ENCODE measurements around the gene SLC26A4.

Gene SLC26A4

GRCh38 chr7:107628461-107629064 lies 32.1 kb upstream of the SLC26A4 start:
- no peak overlapping the region for H2BK12ac ChIP-seq (ENCODE audit: low read length)
- no peak overlapping the region for H4K91ac ChIP-seq (ENCODE audit: low read depth, low read length)
- H3K18ac ChIP-seq (ENCODE audit: low read length): no peak overlapping the region
- H3K4me2 ChIP-seq (ENCODE audit: low read length): no peak overlapping the region
- no peaks in the 10 kb centered on the region for H3K36me3 ChIP-seq (ENCODE audit: control insufficient read depth in 1 of 2, insufficient read depth in 2 of 2, low read length in 2 of 2)
- H4K8ac ChIP-seq (ENCODE audit: low read depth, low read length): no peak overlapping the region
- H3K4me1 ChIP-seq (ENCODE audit: control insufficient read depth in 1 of 2, insufficient read depth in 2 of 2, low read length in 2 of 2): no peaks in the 10 kb centered on the region
- no CpG with 5 or more reads among the region's 8 CpGs for WGBS (ENCODE audit: extremely low coverage, insufficient coverage, insufficient read length)
- no peak overlapping the region for H3K27ac ChIP-seq (ENCODE audit: low read depth, low read length)
- no peak for DNase-seq
- no peak overlapping the region for H3K23ac ChIP-seq (ENCODE audit: low read length)
- no peak overlapping the region for H2BK5ac ChIP-seq (ENCODE audit: low read depth, low read length, poor library complexity)
- H3K4me3 ChIP-seq (ENCODE audit: low read depth, low read length): no peak overlapping the region
- H4K12ac ChIP-seq (ENCODE audit: low read depth, low read length): no peak overlapping the region
- no peak overlapping the region for H2AFZ ChIP-seq (ENCODE audit: insufficient read depth, low read length, poor library complexity)
- no peak overlapping the region for H2BK120ac ChIP-seq (ENCODE audit: insufficient read depth, low read length, poor library complexity)
- H3K9ac ChIP-seq (ENCODE audit: low read length): no peak overlapping the region
- no peaks in the 10 kb centered on the region for H3K79me2 ChIP-seq (ENCODE audit: control insufficient read depth, insufficient read depth, low read length, poor library complexity)
- H3K79me1 ChIP-seq (ENCODE audit: low read length): no peaks in the 10 kb centered on the region
- no peaks in the 10 kb centered on the region for H3K27me3 ChIP-seq (ENCODE audit: insufficient read depth, low read length)
- no peak overlapping the region for H2AK5ac ChIP-seq (ENCODE audit: low read length)
- H3K14ac ChIP-seq (ENCODE audit: low read length): no peak overlapping the region
- no peak overlapping the region for H3K4ac ChIP-seq (ENCODE audit: low read depth, low read length)
- H3K9me3 ChIP-seq (ENCODE audit: insufficient read depth, low read depth, low read length): no peaks in the 10 kb centered on the region

DNA sequence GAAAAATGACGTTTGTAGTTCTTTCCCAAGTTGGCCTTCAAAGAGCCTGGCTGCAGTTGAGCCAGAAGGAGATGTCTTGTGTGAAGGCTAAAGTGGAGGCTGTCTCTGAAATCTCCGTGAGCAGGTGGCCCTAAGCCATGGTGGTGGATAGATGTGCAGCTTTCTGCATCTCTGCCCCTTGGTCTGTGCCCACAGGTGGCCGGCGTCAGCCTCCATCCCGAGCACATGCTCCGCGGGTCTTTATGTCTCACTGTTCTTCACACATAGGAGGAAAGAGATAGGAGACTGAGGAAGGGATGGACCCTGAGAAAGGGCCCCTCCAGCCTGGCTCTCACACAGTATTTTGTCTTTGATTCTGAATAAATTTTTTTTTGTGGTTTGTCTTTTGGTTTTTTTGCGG lies 30.3 kb upstream of the SLC26A4 start:
- WGBS (ENCODE audit: extremely low coverage, insufficient coverage, insufficient read length): no CpG with 5 or more reads among the region's 8 CpGs
- Histone ChIP-seq H4K91ac (ENCODE audit: low read depth, low read length) (no peak overlapping the region), H2BK5ac (ENCODE audit: low read depth, low read length, poor library complexity) (no peak overlapping the region), H2BK12ac (ENCODE audit: low read length) (no peak overlapping the region), H3K79me1 (ENCODE audit: low read length) (no peaks in the 10 kb centered on the region), H4K12ac (ENCODE audit: low read depth, low read length) (no peak overlapping the region), H3K9me3 (ENCODE audit: insufficient read depth, low read depth, low read length) (no peaks in the 10 kb centered on the region), H3K14ac (ENCODE audit: low read length) (no peak overlapping the region), H3K27me3 (ENCODE audit: insufficient read depth, low read length) (no peaks in the 10 kb centered on the region), H3K4me1 (ENCODE audit: control insufficient read depth in 1 of 2, insufficient read depth in 2 of 2, low read length in 2 of 2) (no peaks in the 10 kb centered on the region), H2AK5ac (ENCODE audit: low read length) (no peak overlapping the region), H3K36me3 (ENCODE audit: control insufficient read depth in 1 of 2, insufficient read depth in 2 of 2, low read length in 2 of 2) (no peaks in the 10 kb centered on the region), H3K79me2 (ENCODE audit: control insufficient read depth, insufficient read depth, low read length, poor library complexity) (no peaks in the 10 kb centered on the region), H2BK120ac (ENCODE audit: insufficient read depth, low read length, poor library complexity) (no peak overlapping the region), H3K4me2 (ENCODE audit: low read length) (no peak overlapping the region), H3K27ac (ENCODE audit: low read depth, low read length) (no peak overlapping the region), H3K4ac (ENCODE audit: low read depth, low read length) (no peak overlapping the region), H4K8ac (ENCODE audit: low read depth, low read length) (no peak overlapping the region), H2AFZ (ENCODE audit: insufficient read depth, low read length, poor library complexity) (no peak overlapping the region), H3K18ac (ENCODE audit: low read length) (no peak overlapping the region), H3K23ac (ENCODE audit: low read length) (no peak overlapping the region), H3K4me3 (ENCODE audit: low read depth, low read length) (no peak overlapping the region), H3K9ac (ENCODE audit: low read length) (no peak overlapping the region)
- DNase-seq: no peak

- H3K79me1 ChIP-seq (ENCODE audit: low read length): no peaks in the 10 kb centered on the region
Observed at GRCh38 chr7:107631588-107632491, 28.8 kb upstream of the SLC26A4 start.

GRCh38 chr7:107632492-107632865 lies 28.1 kb upstream of the SLC26A4 start:
- Histone ChIP-seq H3K4me3 (ENCODE audit: low read depth, low read length) (no peak overlapping the region), H2BK120ac (ENCODE audit: insufficient read depth, low read length, poor library complexity) (no peak overlapping the region), H4K8ac (ENCODE audit: low read depth, low read length) (no peak overlapping the region), H3K79me1 (ENCODE audit: low read length) (no peaks in the 10 kb centered on the region), H2AFZ (ENCODE audit: insufficient read depth, low read length, poor library complexity) (no peak overlapping the region), H3K18ac (ENCODE audit: low read length) (no peak overlapping the region), H3K14ac (ENCODE audit: low read length) (no peak overlapping the region), H3K36me3 (ENCODE audit: control insufficient read depth in 1 of 2, insufficient read depth in 2 of 2, low read length in 2 of 2) (no peaks in the 10 kb centered on the region), H4K91ac (ENCODE audit: low read depth, low read length) (no peak overlapping the region), H3K9me3 (ENCODE audit: insufficient read depth, low read depth, low read length) (no peaks in the 10 kb centered on the region), H3K4ac (ENCODE audit: low read depth, low read length) (no peak overlapping the region), H3K4me2 (ENCODE audit: low read length) (no peak overlapping the region), H2BK12ac (ENCODE audit: low read length) (no peak overlapping the region), H3K27ac (ENCODE audit: low read depth, low read length) (no peak overlapping the region), H3K9ac (ENCODE audit: low read length) (no peak overlapping the region), H3K23ac (ENCODE audit: low read length) (no peak overlapping the region), H3K4me1 (ENCODE audit: control insufficient read depth in 1 of 2, insufficient read depth in 2 of 2, low read length in 2 of 2) (no peaks in the 10 kb centered on the region), H4K12ac (ENCODE audit: low read depth, low read length) (no peak overlapping the region), H2BK5ac (ENCODE audit: low read depth, low read length, poor library complexity) (no peak overlapping the region), H3K79me2 (ENCODE audit: control insufficient read depth, insufficient read depth, low read length, poor library complexity) (no peaks in the 10 kb centered on the region), H3K27me3 (ENCODE audit: insufficient read depth, low read length) (no peaks in the 10 kb centered on the region), H2AK5ac (ENCODE audit: low read length) (no peak overlapping the region)
- no CpG with 5 or more reads among the region's 2 CpGs for WGBS (ENCODE audit: extremely low coverage, insufficient coverage, insufficient read length)
- DNase-seq: no peak

More at GRCh38 chr7:107631588-107632491, 28.8 kb upstream of the SLC26A4 start:
- no peak overlapping the region for H3K27ac ChIP-seq (ENCODE audit: low read depth, low read length)
- no peak overlapping the region for H3K4ac ChIP-seq (ENCODE audit: low read depth, low read length)
- no CpG with 5 or more reads among the region's 12 CpGs for WGBS (ENCODE audit: extremely low coverage, insufficient coverage, insufficient read length)
- H3K9ac ChIP-seq (ENCODE audit: low read length): no peak overlapping the region
- H3K23ac ChIP-seq (ENCODE audit: low read length): no peak overlapping the region
- H2BK12ac ChIP-seq (ENCODE audit: low read length): no peak overlapping the region
- H2BK120ac ChIP-seq (ENCODE audit: insufficient read depth, low read length, poor library complexity): no peak overlapping the region
- no peak overlapping the region for H3K4me2 ChIP-seq (ENCODE audit: low read length)
- H2AFZ ChIP-seq (ENCODE audit: insufficient read depth, low read length, poor library complexity): no peak overlapping the region
- H4K8ac ChIP-seq (ENCODE audit: low read depth, low read length): no peak overlapping the region
- no peaks in the 10 kb centered on the region for H3K27me3 ChIP-seq (ENCODE audit: insufficient read depth, low read length)
- no peaks in the 10 kb centered on the region for H3K36me3 ChIP-seq (ENCODE audit: control insufficient read depth in 1 of 2, insufficient read depth in 2 of 2, low read length in 2 of 2)
- no peak overlapping the region for H3K18ac ChIP-seq (ENCODE audit: low read length)
- no peak overlapping the region for H4K12ac ChIP-seq (ENCODE audit: low read depth, low read length)
- no peaks in the 10 kb centered on the region for H3K4me1 ChIP-seq (ENCODE audit: control insufficient read depth in 1 of 2, insufficient read depth in 2 of 2, low read length in 2 of 2)
- H4K91ac ChIP-seq (ENCODE audit: low read depth, low read length): no peak overlapping the region
- no peaks in the 10 kb centered on the region for H3K9me3 ChIP-seq (ENCODE audit: insufficient read depth, low read depth, low read length)
- no peak overlapping the region for H3K14ac ChIP-seq (ENCODE audit: low read length)
- no peak overlapping the region for H3K4me3 ChIP-seq (ENCODE audit: low read depth, low read length)
- H2AK5ac ChIP-seq (ENCODE audit: low read length): no peak overlapping the region
- no peak overlapping the region for H2BK5ac ChIP-seq (ENCODE audit: low read depth, low read length, poor library complexity)
- no peak for DNase-seq
- H3K79me2 ChIP-seq (ENCODE audit: control insufficient read depth, insufficient read depth, low read length, poor library complexity): no peaks in the 10 kb centered on the region
